NCI-H2171 treated with DMSO at 0.1 percent for 48 hours (cell line): ENCODE results near the gene SLX9.
"Not testable (repeated sequence)": the region's sequence is repeated elsewhere in the genome, so short reads cannot be mapped to it uniquely, and the experiment has no call there.

Experiments used
- DNase-seq: peaks from one replicate; lab custom pipeline; 2025; lab: John Stamatoyannopoulos, UW

Gene SLX9

GRCh38 chr21:44916965-44917364 lies 22.9 kb upstream of the SLX9 start:
- DNase-seq, result no peak

DNA sequence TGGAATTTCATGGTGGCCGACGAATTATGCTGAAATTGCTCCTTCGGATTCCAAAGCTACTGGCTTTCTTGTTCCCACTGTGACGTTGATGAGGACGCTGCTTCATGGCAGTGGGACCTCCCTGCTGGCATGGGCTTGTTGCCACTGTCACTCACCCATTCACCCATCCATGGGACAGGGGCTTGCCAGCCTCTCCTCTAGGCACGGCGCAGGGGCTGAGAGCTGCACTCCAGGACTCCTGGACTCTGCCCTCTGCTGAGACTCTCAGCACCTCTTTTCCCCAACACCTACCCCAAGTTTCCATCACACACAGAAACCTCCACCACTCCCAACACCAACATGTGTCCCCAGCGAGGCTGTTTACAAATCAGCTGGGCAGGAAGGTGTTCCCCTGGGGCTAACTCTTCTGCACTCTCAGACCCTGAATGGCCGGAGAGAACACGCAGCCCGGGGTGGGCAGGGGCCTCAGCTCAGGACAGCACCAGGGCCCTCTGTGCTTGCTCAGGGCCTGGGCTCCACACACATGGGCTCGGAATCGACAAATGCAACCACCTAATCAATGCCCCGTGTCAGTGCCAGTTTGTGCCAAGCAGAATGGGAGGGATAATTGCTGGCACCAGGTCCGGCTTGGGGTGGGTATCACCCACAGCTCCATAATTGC lies 22.3 kb upstream of the SLX9 start:
- DNase-seq, result no peak

DNA sequence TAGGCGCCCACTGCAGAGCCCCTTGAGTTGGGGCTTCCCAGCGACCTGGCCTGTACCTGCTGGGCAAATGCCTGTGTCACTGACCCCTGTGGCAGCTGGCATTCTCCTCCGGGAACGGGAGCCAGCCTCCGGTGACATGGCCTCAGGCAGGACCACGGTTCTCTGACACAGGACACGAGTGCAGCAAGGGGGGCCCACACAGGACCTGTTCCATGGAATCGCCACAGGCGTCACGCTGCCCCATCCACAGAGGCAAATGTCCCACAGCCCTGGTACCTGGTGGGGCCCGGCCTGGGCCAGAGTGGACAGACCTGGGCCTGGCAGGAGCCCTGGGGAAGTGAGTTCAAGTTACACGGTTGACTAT lies 21.7 kb upstream of the SLX9 start:
- no peak for DNase-seq

- DNase-seq, result no peak
Observed at GRCh38 chr21:44918581-44919033, 21.2 kb upstream of the SLX9 start.

DNA sequence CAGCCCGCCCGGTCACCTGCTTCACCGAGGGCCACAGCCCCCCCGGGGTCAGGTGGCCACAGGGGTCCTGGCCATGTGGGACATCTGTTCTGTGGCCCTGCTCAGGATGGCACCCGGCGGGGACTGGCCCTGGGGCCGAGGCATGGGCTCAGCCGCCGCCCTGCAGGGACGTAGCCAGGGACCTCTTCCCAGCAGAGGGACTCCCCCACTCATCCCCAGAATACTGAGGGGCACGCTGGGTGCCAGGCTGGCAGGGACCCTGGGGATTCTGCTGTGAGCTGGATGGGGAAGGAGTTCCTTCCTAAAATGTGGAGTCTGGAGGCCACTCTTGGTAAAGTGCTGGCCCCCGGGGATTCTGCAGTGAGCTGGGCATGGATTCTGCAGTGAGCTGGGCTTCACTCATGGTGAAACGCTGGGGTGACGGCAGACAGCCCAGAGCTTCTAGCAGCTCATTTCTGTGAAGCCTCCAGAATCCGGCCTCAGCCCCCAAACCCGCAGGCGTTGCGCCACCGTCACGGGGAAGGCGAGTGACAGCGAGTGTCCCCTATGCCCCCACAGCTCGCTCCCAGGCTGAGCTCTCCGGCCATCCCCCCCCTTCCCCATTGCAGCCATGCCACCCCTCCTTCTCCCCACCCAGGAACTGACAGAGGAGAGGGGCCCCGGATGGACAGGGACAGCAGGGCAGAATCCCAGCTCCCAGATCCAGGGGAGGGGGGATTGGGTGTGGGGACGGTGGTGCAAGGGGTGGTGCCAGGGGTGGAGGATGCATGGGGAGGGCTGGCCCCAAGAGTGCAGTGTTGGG lies 20.5 kb upstream of the SLX9 start:
- no peak for DNase-seq

GRCh38 chr21:44919913-44920693 lies 19.7 kb upstream of the SLX9 start:
- no peak for DNase-seq

DNA sequence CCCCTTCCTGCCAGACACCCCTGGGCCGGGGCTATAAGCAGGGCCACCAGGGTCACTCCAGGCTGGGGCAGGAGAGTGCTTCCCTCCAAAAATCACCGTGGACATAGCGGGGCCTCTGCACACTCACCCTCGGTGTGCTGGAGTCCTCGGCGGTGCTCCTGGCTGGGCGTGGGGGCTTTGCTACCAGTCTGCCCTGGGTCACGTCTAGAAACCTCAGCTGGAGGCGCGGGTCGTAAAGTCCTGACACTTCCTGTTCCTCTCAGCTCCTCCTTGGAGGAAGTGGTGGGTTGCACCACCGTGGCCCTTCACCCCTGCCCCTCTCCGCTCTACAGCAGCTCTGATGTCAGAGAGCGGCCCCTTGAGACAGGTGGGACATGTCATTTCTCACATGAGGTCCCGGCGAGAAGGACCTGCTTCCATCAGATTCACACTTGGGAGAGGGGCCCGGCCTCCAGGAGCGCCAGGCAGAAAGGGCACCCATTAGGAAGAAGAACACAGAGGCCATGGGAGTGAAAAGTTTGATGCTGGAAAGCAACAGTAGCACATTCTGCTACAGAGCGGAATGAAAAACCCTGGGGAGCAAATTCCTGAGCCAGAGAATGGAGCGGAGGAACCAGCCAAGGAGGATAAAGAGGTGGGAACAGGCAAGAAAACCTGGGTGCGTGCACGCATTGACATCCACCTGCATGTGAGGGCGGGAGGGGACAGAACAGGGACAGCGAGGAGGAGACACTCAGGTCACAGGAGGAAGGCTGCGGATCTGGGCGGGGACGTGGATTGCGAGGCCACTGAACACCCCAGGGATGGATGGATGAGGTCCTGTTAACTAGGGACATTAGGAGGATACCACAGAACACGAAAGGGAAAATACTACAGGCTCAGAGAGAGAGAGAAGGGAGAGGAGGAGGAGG lies 18.9 kb upstream of the SLX9 start, which contains the start of gene ITGB2:
ITGB2 (minus strand) TSS at position 206 of the 911 bp plus-strand sequence. CDS start 10,117 bp downstream, outside the sequence.
- DNase-seq, result no peak

- DNase-seq, result no peak
Observed at GRCh38 chr21:44921928-44922327, 17.9 kb upstream of the SLX9 start.

DNA sequence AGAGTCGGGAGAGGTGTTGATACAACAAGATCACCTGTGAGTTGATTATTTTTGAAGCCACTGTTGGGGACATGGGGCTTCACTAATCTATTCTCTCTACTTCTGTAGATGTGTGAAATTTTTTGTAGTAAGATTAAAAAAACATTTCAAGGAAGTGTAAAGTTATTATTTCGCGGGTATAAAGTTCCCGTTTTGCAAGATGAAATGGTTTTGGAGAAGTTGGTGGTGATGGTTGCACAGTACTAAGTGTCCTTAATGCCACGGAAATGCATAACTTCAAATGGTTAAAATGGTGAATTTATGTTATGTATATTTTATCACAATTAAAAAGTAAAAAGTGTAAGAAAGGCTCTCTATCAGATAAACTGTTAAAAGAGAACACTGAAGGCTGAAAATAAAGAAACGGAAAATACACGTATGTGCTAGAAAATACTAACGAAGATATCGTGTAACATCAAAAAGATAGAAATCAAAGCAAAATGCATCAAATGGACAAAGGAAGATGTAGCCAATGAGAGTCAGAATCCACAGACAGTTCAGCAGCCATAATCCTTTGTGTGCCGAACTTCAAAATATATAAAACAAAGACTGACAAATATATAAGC lies 16.2 kb upstream of the SLX9 start:
- no peak for DNase-seq

GRCh38 chr21:44924606-44925377 lies 15.0 kb upstream of the SLX9 start:
- DNase-seq, result no peak

GRCh38 chr21:44925378-44925755 lies 14.5 kb upstream of the SLX9 start:
- no peak for DNase-seq

DNA sequence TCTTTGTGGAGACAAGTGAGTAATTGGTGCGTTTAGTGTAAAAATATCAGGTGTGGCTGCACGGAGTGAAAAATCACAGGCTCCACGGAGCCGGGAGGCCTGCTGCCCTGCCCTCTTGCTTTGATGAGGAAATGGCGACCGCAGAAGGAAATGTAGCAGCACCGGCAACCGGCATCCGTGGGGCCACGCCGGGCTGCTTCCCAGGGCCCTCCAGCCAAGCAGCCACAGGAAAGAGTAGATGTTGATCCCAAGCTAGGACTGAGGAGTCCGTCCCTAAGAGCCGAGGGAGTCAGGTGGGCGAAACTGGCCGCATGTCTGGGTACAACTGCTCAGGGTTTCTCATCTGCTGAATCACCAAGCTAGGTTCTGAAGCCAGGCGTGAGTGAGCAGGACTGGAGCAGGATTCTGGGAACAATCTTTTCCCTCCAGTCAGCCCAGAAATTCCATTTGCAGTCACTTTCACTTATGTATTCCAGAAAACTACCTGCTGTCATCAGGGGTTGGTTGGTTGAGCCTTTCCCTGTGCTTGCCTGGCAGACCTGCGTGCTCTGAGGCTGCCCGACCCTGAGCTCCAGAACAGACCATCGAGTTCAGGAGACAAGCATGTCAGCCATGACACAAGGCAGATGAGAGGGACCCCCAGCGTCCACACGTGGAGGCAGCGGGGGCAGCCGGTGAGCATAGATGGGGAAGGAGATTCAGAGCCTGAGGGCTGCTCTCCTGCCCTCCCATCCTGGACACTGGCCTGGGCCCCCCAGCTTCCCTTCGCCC lies 13.3 kb upstream of the SLX9 start:
- no peak for DNase-seq

DNA sequence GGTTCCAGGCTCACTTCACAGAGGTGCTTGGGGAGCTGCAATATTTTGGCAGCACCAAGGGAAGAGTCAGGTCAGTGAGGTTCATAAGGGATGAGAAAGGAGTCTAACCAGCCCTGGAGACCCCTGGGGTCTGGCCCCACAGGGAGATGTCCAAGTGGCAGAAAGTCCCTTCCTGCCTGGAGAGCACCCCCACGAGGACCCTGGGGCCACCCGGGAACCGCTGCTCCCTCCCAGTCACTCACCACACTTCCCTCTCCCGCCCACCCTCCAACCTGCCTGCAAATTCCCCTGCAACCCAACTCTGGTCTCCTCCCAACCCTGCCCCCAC lies 12.6 kb upstream of the SLX9 start:
- DNase-seq, result no peak

DNA sequence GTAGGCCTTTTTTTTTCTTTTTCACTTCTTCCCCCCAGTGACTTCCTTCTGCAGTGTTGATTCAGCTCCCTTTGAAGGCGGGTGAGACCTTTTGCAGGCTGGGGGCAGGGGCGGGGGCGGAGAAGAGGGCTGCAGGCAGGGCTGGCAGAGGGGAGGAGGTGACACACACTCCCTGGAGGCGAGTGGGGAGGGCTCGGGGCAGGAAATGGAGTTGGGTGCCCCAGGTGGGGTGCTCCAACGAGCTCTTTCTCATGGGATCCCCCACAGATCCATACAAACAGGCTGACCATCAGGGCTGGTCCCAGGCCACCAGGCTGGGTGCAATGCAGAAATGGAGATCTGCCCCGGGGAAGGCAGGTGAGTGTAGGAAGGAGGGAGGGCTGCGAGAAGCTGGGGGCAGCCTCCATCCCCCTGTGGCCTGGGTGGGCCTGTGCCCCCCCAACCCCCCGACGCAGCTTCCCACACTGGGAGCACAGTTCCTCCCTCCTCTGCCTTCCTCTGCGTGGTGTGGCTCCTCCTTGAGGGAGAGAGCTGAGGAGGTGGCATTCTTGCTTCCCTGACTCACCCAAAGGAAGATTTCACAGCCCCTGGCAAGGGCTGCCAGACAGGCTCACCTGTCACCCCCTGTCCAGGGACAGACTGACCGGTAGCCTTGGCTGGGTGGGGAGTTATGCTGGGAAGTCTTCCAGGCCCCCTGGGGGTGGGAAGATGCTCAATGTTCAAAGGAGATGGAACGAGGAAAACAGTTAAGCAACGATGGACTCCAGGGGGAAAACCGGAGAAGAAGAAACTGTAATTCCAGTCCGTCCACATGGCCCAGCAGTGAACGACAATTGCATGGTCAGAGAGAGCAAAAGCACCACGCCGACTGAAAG lies 12.0 kb upstream of the SLX9 start:
- no peak for DNase-seq

- DNase-seq, result not testable (repeated sequence)
Observed at GRCh38 chr21:44928500-44929241, 11.2 kb upstream of the SLX9 start.

- DNase-seq, result no peak
Observed at GRCh38 chr21:44929242-44929798, 10.5 kb upstream of the SLX9 start.

GRCh38 chr21:44929799-44930542 lies 9.9 kb upstream of the SLX9 start:
- DNase-seq, result no peak
